H9 (cell line): ENCODE results near the gene TOX4. TPM values are rescaled to one million over a fixed set of nuclear protein-coding genes. Genes with fewer than 3 reads are reported as not detected.

ENCODE experiments used
- DNase-seq: peaks from one replicate; pipeline ENCODE4 v3.0.0-alpha.2; 2017
- H2AFZ ChIP-seq: one replicate; pipeline ENCODE4 v1.6.1; 2013; ENCODE audit warnings: mild to moderate bottlenecking, low read length, control low read depth, moderate library complexity
- H2AK5ac ChIP-seq: 2 replicates; pipeline ENCODE4 v1.6.1; 2013; ENCODE audit warnings: low read length, control low read depth, mixed read lengths; ENCODE audit not compliant: insufficient read length
- H2BK120ac ChIP-seq: one replicate; pipeline ENCODE4 v1.6.1; 2013; ENCODE audit warnings: low read depth, mild to moderate bottlenecking, low read length, control low read depth, inconsistent platforms; ENCODE audit not compliant: poor library complexity, severe bottlenecking
- H2BK12ac ChIP-seq: 2 replicates; pipeline ENCODE4 v1.6.1; 2013; ENCODE audit warnings: low read length, control low read depth, mixed read lengths, low read depth; ENCODE audit not compliant: insufficient read length
- H2BK15ac ChIP-seq: 2 replicates; pipeline ENCODE4 v1.6.1; 2013; ENCODE audit warnings: low read depth, low read length, control low read depth
- H2BK20ac ChIP-seq: one replicate; pipeline ENCODE4 v1.6.1; 2013; ENCODE audit warnings: low read depth, mild to moderate bottlenecking, low read length, control low read depth, inconsistent platforms; ENCODE audit not compliant: poor library complexity, severe bottlenecking
- H2BK5ac ChIP-seq: 2 replicates; pipeline ENCODE4 v1.6.1; 2013; ENCODE audit warnings: low read length, control low read depth, mixed read lengths; ENCODE audit not compliant: insufficient read length
- H3K14ac ChIP-seq: 2 replicates; pipeline ENCODE4 v1.6.1; 2013; ENCODE audit warnings: low read length, control low read depth; ENCODE audit not compliant: insufficient read depth
- H3K18ac ChIP-seq: 2 replicates; pipeline ENCODE4 v1.6.1; 2013; ENCODE audit warnings: low read depth, mild to moderate bottlenecking, mixed read lengths, low read length, control low read depth; ENCODE audit not compliant: insufficient read length
- H3K23ac ChIP-seq: 2 replicates; pipeline ENCODE4 v1.6.1; 2013; ENCODE audit warnings: low read length, control low read depth, mixed read lengths, low read depth; ENCODE audit not compliant: insufficient read length
- H3K23me2 ChIP-seq: 2 replicates; pipeline ENCODE4 v1.6.1; 2013; ENCODE audit warnings: low read depth, mild to moderate bottlenecking, mixed read lengths, low read length, control low read depth; ENCODE audit not compliant: insufficient read length, poor library complexity, severe bottlenecking
- H3K27ac ChIP-seq: 2 replicates; pipeline ENCODE4 v1.5.1; 2013; ENCODE audit warnings: low read length, control low read depth, mixed read lengths, low read depth; ENCODE audit not compliant: insufficient read length
- H3K27me3 ChIP-seq: 2 replicates; pipeline ENCODE4 v1.6.1; 2013; ENCODE audit warnings: low read length, control low read depth, inconsistent platforms; ENCODE audit not compliant: insufficient read depth
- H3K4ac ChIP-seq: 2 replicates; pipeline ENCODE4 v1.6.1; 2013; ENCODE audit warnings: low read depth, mild to moderate bottlenecking, control low read depth, inconsistent platforms, low read length, moderate library complexity
- H3K4me1 ChIP-seq: 2 replicates; pipeline ENCODE4 v1.6.1; 2013; ENCODE audit warnings: low read length, control low read depth, inconsistent platforms; ENCODE audit not compliant: insufficient read depth
- H3K4me2 ChIP-seq: 2 replicates; pipeline ENCODE4 v1.6.1; 2013; ENCODE audit warnings: low read length, control low read depth, mixed read lengths; ENCODE audit not compliant: insufficient read length, insufficient read depth
- H3K56ac ChIP-seq: 2 replicates; pipeline ENCODE4 v1.6.1; 2013; ENCODE audit warnings: low read depth, mild to moderate bottlenecking, mixed read lengths, low read length, control low read depth; ENCODE audit not compliant: insufficient read length
- H3K79me1 ChIP-seq: 2 replicates; pipeline ENCODE4 v1.6.1; 2013; ENCODE audit warnings: low read depth, mild to moderate bottlenecking, moderate library complexity, low read length, control low read depth, inconsistent platforms; ENCODE audit not compliant: insufficient read depth, poor library complexity, severe bottlenecking
- H3K79me2 ChIP-seq: 2 replicates; pipeline ENCODE4 v1.6.1; 2013; ENCODE audit warnings: low read length, control low read depth, inconsistent platforms; ENCODE audit not compliant: insufficient read depth
- H3K9ac ChIP-seq: 2 replicates; pipeline ENCODE4 v1.6.1; 2013; ENCODE audit warnings: low read length, control low read depth, mixed read lengths; ENCODE audit not compliant: insufficient read length; ENCODE audit errors: extremely low read depth
- H3K9me3 ChIP-seq: one replicate; pipeline ENCODE4 v1.6.1; 2013; ENCODE audit warnings: low read depth, low read length, inconsistent platforms; ENCODE audit not compliant: control insufficient read depth
- H3T11ph ChIP-seq: one replicate; pipeline ENCODE4 v1.6.1; 2013; ENCODE audit warnings: mild to moderate bottlenecking, low read length, control low read depth, inconsistent platforms
- H4K20me1 ChIP-seq: one replicate; pipeline ENCODE4 v1.6.1; 2013; ENCODE audit not compliant: control insufficient read depth, insufficient read length, insufficient read depth
- H4K5ac ChIP-seq: 2 replicates; pipeline ENCODE4 v1.6.1; 2013; ENCODE audit warnings: low read depth, mild to moderate bottlenecking, mixed read lengths, low read length, control low read depth; ENCODE audit not compliant: insufficient read length
- H4K8ac ChIP-seq: replicated peaks from 2 replicates; pipeline ENCODE4 v1.6.1; 2013; ENCODE audit warnings: low read length, control low read depth, mixed read lengths, low read depth; ENCODE audit not compliant: insufficient read length
- H4K91ac ChIP-seq: 2 replicates; pipeline ENCODE4 v1.6.1; 2013; ENCODE audit warnings: low read depth, mild to moderate bottlenecking, moderate library complexity, mixed read lengths, low read length, control low read depth; ENCODE audit not compliant: insufficient read length
- H3K27ac Mint-ChIP-seq, 3 experiments: 2 replicates in 2 of 3; 3 replicates in 1 of 3; pipeline ENCODE4 v1.8.0; 2020 to 2021; ENCODE audit warnings: mixed read lengths in 3 of 3, mild to moderate bottlenecking in 1 of 3, moderate library complexity in 1 of 3
- H3K27me3 Mint-ChIP-seq: 2 replicates; pipeline ENCODE4 v1.8.0; 2021; ENCODE audit warnings: low read depth, mild to moderate bottlenecking, moderate library complexity, mixed read lengths
- H3K36me3 Mint-ChIP-seq, 3 experiments: 2 replicates in 2 of 3; 3 replicates in 1 of 3; pipeline ENCODE4 v1.8.0; 2020 to 2021; ENCODE audit warnings: low read depth in 3 of 3, mixed read lengths in 3 of 3; ENCODE audit not compliant: insufficient read depth in 1 of 3
- H3K4me1 Mint-ChIP-seq, 2 experiments: 2 replicates each; pipeline ENCODE4 v1.8.0; 2020; ENCODE audit warnings: mixed read lengths in 2 of 2
- H3K4me3 Mint-ChIP-seq, 2 experiments: 2 replicates in 1 of 2; 3 replicates in 1 of 2; pipeline ENCODE4 v1.8.0; 2020 to 2021; ENCODE audit warnings: mild to moderate bottlenecking in 2 of 2, mixed read lengths in 2 of 2, moderate library complexity in 1 of 2
- H3K9me3 Mint-ChIP-seq, 2 experiments: 2 replicates in 1 of 2; 3 replicates in 1 of 2; pipeline ENCODE4 v1.8.0; 2020; ENCODE audit warnings: mild to moderate bottlenecking in 2 of 2, mixed read lengths in 2 of 2, moderate library complexity in 1 of 2
- CTCF ChIP-seq: fragments of 200-600 bp; sonication (generic); conservative IDR thresholded peaks from 3 replicates; pipeline ENCODE4 v1.8.0; 2021; ENCODE audit warnings: antibody characterized with exemption, mild to moderate bottlenecking
- WGBS: extraction: QIAGEN DNeasy Blood & Tissue Kit; methylation state at CpG from one replicate; pipeline ENCODE4 v1.1.7; 2013; ENCODE audit warnings: missing lambda C conversion rate, low lambda C conversion rate, mixed read lengths; ENCODE audit not compliant: insufficient read length; ENCODE audit errors: extremely low coverage; 5-methylcytosine and 5-hydroxymethylcytosine counted together
- total RNA-seq: library from RNA; stranded (reverse); gene quantifications from 2 replicates; pipeline ENCODE4 v1.2.1, GENCODE V29; 2021

Gene TOX4
- total RNA-seq, 1 experiment from 2014 or later = 64.7 TPM

GRCh38 chr14:21518725-21519124 is 41.7 kb downstream of the TOX4 start:
- H3K27me3 Mint-ChIP-seq = no peaks in the 10 kb centered on the region
- no peaks in the 10 kb centered on the region for H3K23me2 ChIP-seq
- H2BK120ac ChIP-seq = no peak overlapping the region
- no peak overlapping the region for H2BK5ac ChIP-seq
- H2BK12ac ChIP-seq = no peak overlapping the region
- H2AFZ ChIP-seq = no peak overlapping the region
- no peaks in the 10 kb centered on the region for H3K27me3 ChIP-seq
- no peak overlapping the region for H3K9ac ChIP-seq
- H3K56ac ChIP-seq = no peak overlapping the region
- no peaks in the 10 kb centered on the region for H4K20me1 ChIP-seq
- no peak overlapping the region for H2AK5ac ChIP-seq
- no peaks in the 10 kb centered on the region for H3K9me3 ChIP-seq
- H4K91ac ChIP-seq = no peak overlapping the region
- no peak overlapping the region for H3K27ac ChIP-seq
- H3K23ac ChIP-seq = no peak overlapping the region
- DNase-seq = no peak
- H4K8ac ChIP-seq = no peak overlapping the region
- H3K36me3 Mint-ChIP-seq = peaks cover 27 to 40% (median 36%) of the 10 kb centered on the region in 3 experiments
- peaks cover 15% of the 10 kb centered on the region for H3K79me1 ChIP-seq
- no peak overlapping the region for H2BK20ac ChIP-seq
- WGBS = no CpG with 5 or more reads among the region's 2 CpGs
- H3K4me2 ChIP-seq = no peak overlapping the region
- H3K4ac ChIP-seq = no peak overlapping the region
- no peak for TF ChIP-seq CTCF
- peaks cover 13% of the 10 kb centered on the region; the same call in 1 of the 2 replicates for H3K4me1 ChIP-seq
- H3K4me3 Mint-ChIP-seq = no peak overlapping the region
- H3K14ac ChIP-seq = no peak overlapping the region
- H3T11ph ChIP-seq = no peak overlapping the region
- peaks cover 50 to 51% of the 10 kb centered on the region in 2 experiments for H3K4me1 Mint-ChIP-seq
- H4K5ac ChIP-seq = no peak overlapping the region
- H3K27ac Mint-ChIP-seq = peak overlapping the region; percentile 31 to 77 (median 72); a peak in 4 of 7 replicates
- H2BK15ac ChIP-seq = no peak overlapping the region
- H3K79me2 ChIP-seq = peaks cover 4% of the 10 kb centered on the region; the same call in 1 of the 2 replicates
- H3K18ac ChIP-seq = no peak overlapping the region
- H3K9me3 Mint-ChIP-seq = no peaks in the 10 kb centered on the region
